HL-60/S4 (cell line): Measurements from ENCODE around the gene A3GALT2.

ENCODE experiments used
- in situ Hi-C: fragments of 300-500 bp; cut with MboI; formaldehyde crosslinking; loops from 2 replicates; pipeline ENCODE4 v1.14.3; 2022; ENCODE audit warnings: low sequenced_read_pairs

A3GALT2 gene

GRCh38 chr1:33320619-33321165 is at the start of gene A3GALT2:
Gene A3GALT2 (minus strand): TSS chr1:33321098. CDS start chr1:33321098, 0 bp downstream.
- in situ Hi-C loops = no loop called here

- in situ Hi-C loops = no loop called here
Observed at GRCh38 chr1:33370301-33370700, 49.4 kb upstream of the A3GALT2 start.

GRCh38 chr1:33369764-33370163 is 48.9 kb upstream of the A3GALT2 start:
- in situ Hi-C loops = no loop called here

DNA sequence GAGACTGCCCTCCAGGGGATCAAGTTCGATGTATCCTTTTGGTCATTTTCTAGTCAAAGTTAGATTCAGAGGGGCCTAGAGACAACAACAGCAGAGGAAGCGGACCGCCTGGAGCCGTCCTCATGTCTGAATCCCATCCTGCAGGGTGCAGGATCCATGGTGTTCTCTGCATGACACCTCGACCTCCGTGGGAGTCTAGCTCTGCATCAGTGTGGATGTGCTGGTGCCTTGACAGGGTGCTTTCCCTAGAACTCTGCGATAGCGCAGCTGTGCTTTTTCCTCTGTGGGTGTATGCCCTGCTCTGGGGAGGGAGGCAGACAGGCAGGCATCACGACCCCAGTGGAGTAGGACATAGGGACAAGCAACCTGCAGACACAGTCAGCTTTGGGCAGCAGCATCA is 48.2 kb upstream of the A3GALT2 start:
- in situ Hi-C loops = no loop called here

GRCh38 chr1:33368431-33368830 is 47.5 kb upstream of the A3GALT2 start:
- in situ Hi-C loops = no loop called here

DNA sequence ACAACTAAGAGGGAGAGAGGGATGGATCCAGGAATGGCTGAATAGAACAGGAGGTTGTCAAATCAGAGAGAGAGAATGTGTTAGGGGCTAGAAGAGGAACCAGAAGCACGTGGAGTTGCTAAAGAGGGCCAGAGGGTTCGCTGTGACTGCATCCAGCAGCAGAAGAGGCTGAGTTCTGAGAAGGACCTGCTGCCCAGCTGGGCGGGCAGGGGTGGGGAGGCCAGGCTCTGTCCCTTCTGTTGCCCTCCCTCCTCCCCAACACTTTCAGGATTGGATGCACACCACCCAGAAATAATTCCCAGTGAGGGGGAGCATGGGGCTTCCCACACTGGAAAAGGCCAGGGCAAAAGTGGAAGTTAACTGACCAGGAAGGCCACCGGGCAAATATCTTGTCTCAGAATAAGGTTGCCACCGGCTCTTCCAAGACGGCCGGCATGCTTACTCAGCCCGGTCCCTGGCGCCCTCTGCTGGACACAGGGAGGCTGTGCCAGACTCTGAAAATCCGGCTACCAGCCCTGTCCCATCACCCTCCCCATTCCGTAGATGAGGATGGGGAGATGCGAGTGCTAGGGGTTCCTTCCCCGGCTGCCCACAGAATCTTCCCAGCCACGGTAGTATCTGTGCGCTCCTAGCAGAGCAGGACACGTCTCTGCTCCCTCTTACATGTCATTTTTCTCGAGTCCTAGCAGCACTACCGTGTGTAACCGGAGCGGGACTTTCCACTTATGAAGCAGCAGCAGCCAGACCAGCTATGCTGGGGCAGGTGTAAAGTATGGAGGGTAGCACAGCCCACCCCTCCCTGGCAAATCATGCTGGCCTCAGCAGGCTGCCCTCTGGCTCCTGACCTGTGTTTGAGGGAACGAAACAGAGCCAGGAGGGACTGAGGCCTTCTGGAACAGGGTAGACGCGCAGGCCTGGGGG is 46.8 kb upstream of the A3GALT2 start:
- in situ Hi-C loops = no loop called here

DNA sequence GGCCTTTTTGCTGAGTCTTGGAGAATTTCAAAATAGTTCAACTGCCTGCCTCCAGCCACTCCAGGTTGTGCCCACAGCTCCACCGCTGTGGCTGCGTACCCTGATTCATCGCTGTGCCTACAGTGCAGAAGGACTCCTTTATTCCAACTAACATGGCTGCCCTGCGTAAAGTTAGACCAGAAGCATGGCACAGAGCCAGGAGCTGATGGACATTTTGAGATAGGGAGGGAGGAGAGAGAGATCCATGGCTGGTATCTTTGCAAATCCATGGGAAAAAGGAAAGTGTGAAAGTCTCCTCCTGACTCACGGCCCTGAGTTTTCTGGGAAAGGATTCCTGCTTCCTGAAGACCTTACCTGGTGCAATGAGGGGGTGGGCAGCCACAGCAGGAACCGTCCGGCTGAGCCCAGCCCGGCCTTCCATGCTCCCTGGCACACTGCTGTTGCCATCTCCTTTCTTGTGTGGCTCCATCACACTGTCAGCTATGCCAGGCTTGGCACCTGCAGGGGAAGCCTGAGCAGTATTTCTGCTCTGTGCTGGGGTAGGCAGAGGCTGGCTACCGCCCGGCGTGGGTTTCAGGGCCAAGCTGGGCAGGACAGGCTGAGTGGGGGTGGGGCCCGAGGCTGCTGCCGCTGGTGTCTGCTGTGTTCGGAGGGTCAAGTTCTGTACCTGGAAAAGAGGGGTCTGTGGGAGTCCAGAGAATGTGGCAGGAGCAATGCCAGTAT is 46.0 kb upstream of the A3GALT2 start:
- in situ Hi-C loops = no loop called here

DNA sequence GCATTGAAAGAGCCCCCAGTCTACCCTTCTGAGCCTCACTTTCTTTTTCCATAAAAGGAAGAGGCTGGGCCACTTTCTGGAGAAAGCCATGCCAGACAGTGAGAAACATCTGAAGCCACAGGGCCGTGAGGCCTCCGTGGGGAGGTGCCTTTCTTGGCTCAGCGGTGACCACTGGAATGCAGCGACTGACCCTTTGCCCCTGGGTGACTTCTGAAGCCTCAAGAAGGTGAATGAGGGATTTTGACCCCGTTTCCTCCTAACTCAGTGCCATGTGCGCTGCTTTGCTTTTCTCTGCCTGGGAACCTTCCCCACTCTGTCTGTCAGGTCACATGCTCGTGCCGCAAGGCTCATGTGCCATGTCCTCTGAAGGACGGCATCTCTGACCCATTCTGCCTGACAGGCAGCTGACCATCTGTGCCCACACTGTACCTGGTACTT is 44.7 kb upstream of the A3GALT2 start:
- in situ Hi-C loops = no loop called here

DNA sequence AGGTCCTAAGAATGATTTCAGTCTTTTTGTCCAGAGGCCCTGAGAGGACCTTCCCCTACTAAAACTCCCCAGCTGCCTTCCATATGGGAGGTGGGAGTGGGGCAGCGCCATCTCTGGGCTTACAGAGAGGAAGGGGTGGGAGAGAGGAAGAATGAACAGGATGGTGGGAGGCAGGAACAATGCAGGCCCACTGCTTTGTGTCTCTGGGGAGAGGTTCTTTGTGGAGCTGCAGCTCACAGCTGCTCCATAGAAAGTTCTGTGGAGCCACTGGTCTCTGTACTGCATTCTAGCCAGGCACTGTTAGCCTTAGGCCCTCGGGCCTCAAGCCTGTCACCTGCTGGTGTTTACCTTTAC is 43.6 kb upstream of the A3GALT2 start:
- in situ Hi-C loops = no loop called here

DNA sequence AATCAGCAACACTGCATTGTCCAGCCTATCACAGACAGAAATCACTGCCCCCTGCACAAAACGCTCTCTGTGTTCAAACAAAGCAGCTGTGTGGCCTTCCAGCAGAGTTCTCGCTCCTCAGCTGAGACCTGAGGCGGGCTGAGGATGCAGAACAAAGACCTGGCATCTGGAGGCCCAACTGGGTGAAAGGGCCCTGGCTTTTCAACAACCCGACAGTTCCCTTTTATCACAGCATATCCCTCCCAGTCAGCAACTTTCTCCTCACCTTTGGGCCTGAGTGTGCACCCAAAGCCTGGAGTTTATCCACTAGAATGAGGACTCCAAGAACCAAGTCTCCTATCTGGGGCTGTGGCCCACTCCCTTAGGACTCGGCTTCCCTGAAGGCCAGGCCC is 42.6 kb upstream of the A3GALT2 start:
- in situ Hi-C loops = no loop called here

- in situ Hi-C loops = no loop called here
Observed at GRCh38 chr1:33363021-33363420, 42.1 kb upstream of the A3GALT2 start.

GRCh38 chr1:33361532-33362235 is 40.8 kb upstream of the A3GALT2 start:
- in situ Hi-C loops = no loop called here

GRCh38 chr1:33360367-33360766 is 39.5 kb upstream of the A3GALT2 start:
- in situ Hi-C loops = no loop called here

DNA sequence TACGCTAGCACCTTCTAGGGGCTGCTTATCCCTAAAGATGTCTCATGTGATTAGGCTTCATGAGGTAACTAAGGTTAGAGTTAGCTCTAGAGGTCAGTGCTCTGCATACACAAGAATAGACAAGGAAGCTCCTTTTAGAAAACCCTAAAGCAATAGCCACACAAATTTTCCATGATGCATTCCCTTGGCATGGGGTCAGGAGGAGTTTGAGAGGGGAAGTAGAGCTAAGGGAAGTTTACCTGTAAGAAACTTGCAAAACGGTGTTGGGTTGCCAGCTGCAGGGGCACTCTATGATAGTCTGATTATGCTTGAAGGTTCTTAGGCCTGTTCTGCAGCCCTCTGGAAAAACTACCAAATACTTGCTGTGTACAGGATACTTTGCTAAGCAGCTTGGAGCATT is 39.0 kb upstream of the A3GALT2 start:
- in situ Hi-C loops = no loop called here

GRCh38 chr1:33358795-33359503 is 38.1 kb upstream of the A3GALT2 start:
- in situ Hi-C loops = no loop called here

DNA sequence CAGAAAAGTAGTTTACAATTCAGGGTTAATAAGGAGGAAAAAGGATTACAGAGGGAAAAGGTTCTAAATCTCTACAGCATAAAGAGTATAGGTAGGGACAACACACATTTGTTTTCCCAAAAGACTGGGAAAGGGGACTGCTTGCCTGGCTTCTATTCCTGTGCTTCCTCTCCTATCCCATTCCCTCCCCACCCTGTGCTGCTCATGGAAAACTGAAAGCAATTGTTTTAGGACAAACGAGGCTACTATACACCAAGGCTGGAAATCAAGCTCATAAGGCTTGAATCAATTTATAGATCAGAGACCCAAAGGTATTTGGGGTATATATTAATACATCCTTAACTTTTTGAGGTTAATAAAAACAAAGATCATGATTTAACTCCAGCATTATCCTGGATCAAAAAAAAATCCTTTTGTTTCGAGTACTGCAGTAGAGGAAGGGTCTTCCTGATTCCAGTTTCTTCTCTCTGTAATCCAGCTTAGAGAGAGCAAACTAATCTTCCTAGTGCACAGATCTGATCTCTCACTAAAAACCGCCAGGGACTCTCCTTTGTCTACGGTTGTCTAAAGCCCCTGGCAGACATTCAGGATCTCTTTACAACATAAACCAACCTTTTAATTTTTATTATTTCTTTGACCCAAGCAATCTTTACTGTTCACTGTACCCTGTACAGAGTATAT is 37.4 kb upstream of the A3GALT2 start:
- in situ Hi-C loops = no loop called here

- in situ Hi-C loops = no loop called here
Observed at GRCh38 chr1:33357099-33357498, 36.2 kb upstream of the A3GALT2 start.

GRCh38 chr1:33354707-33355316 is 33.9 kb upstream of the A3GALT2 start:
- in situ Hi-C loops = no loop called here

DNA sequence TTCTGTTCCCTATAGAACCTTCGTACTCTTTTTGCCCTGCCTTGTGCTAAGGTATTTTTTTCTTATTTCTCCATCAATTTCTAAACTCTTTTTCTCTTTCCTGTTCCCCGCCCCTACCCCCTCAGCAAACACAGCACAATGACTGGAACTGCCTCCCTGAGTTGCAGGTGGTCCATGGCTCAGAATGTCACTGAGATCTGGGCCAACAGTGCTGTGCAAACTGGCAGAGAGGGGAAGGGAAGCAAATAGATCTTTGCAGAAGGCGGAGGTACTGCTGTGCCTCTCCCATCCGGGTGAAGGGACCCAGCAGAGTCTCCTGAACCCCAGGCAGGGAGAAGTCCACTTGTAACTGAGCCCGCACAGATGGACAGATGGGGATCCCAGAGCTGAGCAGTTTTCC is 32.6 kb upstream of the A3GALT2 start:
- in situ Hi-C loops = no loop called here

DNA sequence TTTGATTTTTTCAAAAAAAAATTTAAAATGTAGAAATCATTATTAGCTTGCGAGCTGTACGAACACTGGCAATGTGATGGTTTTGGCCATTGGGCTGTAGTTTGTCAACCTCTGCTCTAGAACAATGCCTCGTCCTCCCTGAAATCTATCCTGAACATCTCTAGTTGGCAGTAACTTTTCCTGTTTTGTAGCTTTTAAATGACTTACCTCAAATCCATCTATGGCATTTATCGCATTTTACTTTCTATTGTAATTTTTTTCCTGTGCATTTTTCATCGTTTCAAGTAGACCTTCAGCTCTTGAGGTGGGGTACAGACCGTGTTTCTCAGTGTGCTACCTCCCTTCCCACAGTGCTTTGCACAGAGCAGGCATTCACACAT is 30.4 kb upstream of the A3GALT2 start:
- in situ Hi-C loops = no loop called here
